AG09319 (cell line): ENCODE data around the gene PLD5.

Experiments used
- DNase-seq: peaks from one replicate; pipeline ENCODE4 v3.0.0-alpha.2; 2010; ENCODE audit warnings: low read depth; ENCODE audit errors: extremely low read depth
- TF ChIP-seq, protein P1 (sequence below): IDR thresholded peaks from 2 replicates; pipeline ENCODE4 v1.5.1; 2011; ENCODE audit warnings: low read depth, mild to moderate bottlenecking, inconsistent platforms, low read length, moderate library complexity

PLD5 gene

GRCh38 chr1:242455052-242455361, 69.5 kb downstream of the PLD5 start:
- no peak for DNase-seq
- TF ChIP-seq, protein P1, sequence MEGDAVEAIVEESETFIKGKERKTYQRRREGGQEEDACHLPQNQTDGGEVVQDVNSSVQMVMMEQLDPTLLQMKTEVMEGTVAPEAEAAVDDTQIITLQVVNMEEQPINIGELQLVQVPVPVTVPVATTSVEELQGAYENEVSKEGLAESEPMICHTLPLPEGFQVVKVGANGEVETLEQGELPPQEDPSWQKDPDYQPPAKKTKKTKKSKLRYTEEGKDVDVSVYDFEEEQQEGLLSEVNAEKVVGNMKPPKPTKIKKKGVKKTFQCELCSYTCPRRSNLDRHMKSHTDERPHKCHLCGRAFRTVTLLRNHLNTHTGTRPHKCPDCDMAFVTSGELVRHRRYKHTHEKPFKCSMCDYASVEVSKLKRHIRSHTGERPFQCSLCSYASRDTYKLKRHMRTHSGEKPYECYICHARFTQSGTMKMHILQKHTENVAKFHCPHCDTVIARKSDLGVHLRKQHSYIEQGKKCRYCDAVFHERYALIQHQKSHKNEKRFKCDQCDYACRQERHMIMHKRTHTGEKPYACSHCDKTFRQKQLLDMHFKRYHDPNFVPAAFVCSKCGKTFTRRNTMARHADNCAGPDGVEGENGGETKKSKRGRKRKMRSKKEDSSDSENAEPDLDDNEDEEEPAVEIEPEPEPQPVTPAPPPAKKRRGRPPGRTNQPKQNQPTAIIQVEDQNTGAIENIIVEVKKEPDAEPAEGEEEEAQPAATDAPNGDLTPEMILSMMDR, result no peak

- DNase-seq, result no peak
- TF ChIP-seq, protein P1, result peak; percentile 70
These were observed 70.0 kb downstream of the PLD5 start for GRCh38 chr1:242454262-242455051.

- no peak for DNase-seq
- TF ChIP-seq, protein P1, result no peak
These were observed 71.9 kb downstream of the PLD5 start for GRCh38 chr1:242452573-242452972.

DNA sequence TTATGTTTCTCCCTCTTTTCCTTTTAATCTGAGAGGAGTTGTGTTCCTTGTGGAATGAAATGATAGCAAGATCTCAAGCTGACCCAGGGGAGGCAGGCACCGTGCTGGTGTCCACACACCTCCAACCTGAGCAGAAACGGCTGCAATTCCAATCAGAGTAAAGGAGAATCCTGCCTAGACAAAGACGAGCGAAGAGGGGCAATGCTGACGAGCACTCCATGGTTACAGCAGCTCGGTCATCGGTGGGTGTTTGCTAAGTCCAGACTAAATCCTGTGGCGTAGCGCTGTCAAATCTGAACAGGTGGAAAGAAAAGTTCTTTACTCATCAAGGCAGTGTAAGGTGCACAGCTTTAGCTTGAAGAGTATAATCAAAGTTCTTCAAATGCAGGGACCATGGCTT, 74.8 kb downstream of the PLD5 start:
- no peak for DNase-seq
- TF ChIP-seq, protein P1, result no peak

DNA sequence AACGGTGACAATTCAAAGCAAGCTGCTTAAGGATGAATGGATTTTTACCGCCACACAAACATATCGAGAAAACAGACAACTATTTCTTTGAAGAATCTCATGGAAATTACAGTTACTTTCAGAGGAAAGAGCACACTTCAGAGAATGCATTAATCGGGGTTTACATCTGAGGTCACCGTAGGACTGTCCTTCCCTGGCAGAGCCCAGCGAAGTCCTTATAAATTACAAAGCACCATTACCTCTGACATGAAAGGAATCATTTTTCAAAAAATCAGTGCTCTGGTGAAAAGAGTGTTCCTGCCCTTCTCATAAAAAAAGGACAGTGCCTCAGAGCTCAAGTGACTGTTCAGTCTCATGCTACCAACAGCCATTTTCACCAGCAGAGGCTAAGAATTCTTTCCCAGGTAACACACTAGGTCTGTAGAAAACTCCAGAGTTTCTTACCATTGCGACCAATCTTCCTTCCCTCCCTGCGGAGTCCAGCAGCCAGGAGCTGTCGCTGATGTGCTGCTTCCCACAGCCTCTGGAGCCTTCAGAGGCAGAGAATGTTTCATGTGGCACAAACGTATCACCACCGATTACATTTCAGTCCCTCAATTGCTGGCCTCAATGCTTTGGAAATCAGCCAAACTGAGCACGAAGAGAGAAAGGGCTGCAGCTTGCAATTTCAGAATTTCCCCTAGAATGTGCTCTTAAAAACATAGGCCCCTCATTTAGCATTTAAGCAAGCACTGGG, 75.4 kb downstream of the PLD5 start:
- TF ChIP-seq, protein P1, result no peak
- DNase-seq, result no peak

- no peak for DNase-seq
- TF ChIP-seq, protein P1, result no peak
These were observed 76.8 kb downstream of the PLD5 start for GRCh38 chr1:242447689-242448088.

- TF ChIP-seq, protein P1, result no peak
- DNase-seq, result no peak
These were observed 83.7 kb downstream of the PLD5 start for GRCh38 chr1:242440757-242441156.
